HCT116 (cell line): ENCODE measurements around the gene EPHA4.

Experiments
- POLR2AphosphoS5 ChIP-seq: IDR thresholded peaks from 2 replicates; pipeline ENCODE4 v1.6.1; 2011; ENCODE audit warnings: mild to moderate bottlenecking, low read depth, low read length, moderate library complexity
- TF ChIP-seq, protein P1 (sequence below), 3 experiments: fragments of 200-600 bp in 1 of 3; sonication (generic) in 1 of 3; IDR thresholded peaks in 2 of 3; conservative IDR thresholded peaks in 1 of 3; 2 replicates each; pipeline ENCODE4 v1.5.1; 2012 to 2017; ENCODE audit warnings: low read depth in 2 of 3, low read length in 2 of 3, antibody characterized with exemption in 1 of 3, borderline replicate concordance in 1 of 3, control low read depth in 1 of 3, mild to moderate bottlenecking in 1 of 3, mixed read lengths in 1 of 3, mixed run types in 1 of 3, moderate library complexity in 1 of 3; ENCODE audit not compliant: insufficient read depth in 1 of 3

DNA sequence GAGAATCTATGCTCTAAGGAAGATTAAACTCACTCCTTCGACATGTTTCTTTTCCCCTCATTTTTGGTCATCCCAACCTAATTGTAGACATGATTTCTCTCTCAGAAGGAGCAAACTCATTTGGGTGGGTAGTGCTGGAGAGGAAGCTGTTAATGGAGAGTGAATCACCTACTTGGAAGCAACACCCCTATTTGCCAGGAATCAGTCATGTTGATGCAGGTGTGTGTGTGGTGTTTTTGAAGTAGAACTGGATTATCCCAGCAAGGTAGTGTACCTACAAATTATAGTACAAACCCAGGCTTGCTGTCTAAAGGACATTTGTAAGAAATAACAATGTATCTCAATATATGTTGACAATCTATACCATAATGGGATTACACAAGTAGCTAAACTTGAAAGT lies 186.4 kb downstream of the EPHA4 start:
- no peak for TF ChIP-seq POLR2AphosphoS5
- TF ChIP-seq, protein P1, sequence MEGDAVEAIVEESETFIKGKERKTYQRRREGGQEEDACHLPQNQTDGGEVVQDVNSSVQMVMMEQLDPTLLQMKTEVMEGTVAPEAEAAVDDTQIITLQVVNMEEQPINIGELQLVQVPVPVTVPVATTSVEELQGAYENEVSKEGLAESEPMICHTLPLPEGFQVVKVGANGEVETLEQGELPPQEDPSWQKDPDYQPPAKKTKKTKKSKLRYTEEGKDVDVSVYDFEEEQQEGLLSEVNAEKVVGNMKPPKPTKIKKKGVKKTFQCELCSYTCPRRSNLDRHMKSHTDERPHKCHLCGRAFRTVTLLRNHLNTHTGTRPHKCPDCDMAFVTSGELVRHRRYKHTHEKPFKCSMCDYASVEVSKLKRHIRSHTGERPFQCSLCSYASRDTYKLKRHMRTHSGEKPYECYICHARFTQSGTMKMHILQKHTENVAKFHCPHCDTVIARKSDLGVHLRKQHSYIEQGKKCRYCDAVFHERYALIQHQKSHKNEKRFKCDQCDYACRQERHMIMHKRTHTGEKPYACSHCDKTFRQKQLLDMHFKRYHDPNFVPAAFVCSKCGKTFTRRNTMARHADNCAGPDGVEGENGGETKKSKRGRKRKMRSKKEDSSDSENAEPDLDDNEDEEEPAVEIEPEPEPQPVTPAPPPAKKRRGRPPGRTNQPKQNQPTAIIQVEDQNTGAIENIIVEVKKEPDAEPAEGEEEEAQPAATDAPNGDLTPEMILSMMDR (IDR thresholded peaks at IDR 0.05 in 2 of 3, conservative IDR thresholded peaks at IDR 0.05 in 1 of 3; ENCODE audit: borderline replicate concordance in 1 of 3, insufficient read depth in 1 of 3, low read depth in 2 of 3, low read length in 2 of 3), result no peak
